ENCODE measurements around the gene POU2F1. TPM values are rescaled to one million over a fixed set of nuclear protein-coding genes. Genes with fewer than 3 reads are reported as not detected.

The POU2F1 gene
- total and polyA plus RNA-seq, 2 donors (not counting 3 experiments of a cell fraction or from before 2014, with no cell fraction given), result 6.0 to 12.9 TPM

GRCh38 chr1:167263344-167263743, 42.7 kb downstream of the POU2F1 start:
- ChIA-PET POLR2A (no interaction called here), CTCF (interaction anchor here (1.0 to 1.6 kb wide), 6 partner anchors 10 to 353 kb away, joined by 3 to 7 read pairs (median 3); partner anchors contain the start of gene POU2F1)
- no peak for TF ChIP-seq MYC (IDR thresholded peaks at IDR 0.05; ENCODE audit: low read depth, low read length)
- no peak for TF ChIP-seq EZH2 (IDR thresholded peaks at IDR 0.05; ENCODE audit: borderline replicate concordance, low read depth, low read length, severe bottlenecking)
- no peak for TF ChIP-seq GATA2 (IDR thresholded peaks at IDR 0.05; ENCODE audit: insufficient read depth, insufficient read length, low read depth, low read length)
- TF ChIP-seq POLR2A (IDR thresholded peaks at IDR 0.05; ENCODE audit: low read depth, low read length), result no peak
- TF ChIP-seq, protein P1, sequence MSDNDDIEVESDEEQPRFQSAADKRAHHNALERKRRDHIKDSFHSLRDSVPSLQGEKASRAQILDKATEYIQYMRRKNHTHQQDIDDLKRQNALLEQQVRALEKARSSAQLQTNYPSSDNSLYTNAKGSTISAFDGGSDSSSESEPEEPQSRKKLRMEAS (IDR thresholded peaks at IDR 0.05; ENCODE audit: insufficient read depth, insufficient read length), result no peak
- TF ChIP-seq FOS (IDR thresholded peaks at IDR 0.05; ENCODE audit: borderline replicate concordance, insufficient read depth, low read length), result no peak
- no peak for TF ChIP-seq CTCF (IDR thresholded peaks at IDR 0.05; ENCODE audit: extremely low read depth in 1 of 2, insufficient read depth in 1 of 2, low read depth in 1 of 2, low read length in 2 of 2)
- no peak for TF ChIP-seq POLR2AphosphoS5 (IDR thresholded peaks at IDR 0.05; ENCODE audit: insufficient read depth, low read depth, low read length)
- no peak for TF ChIP-seq JUN (IDR thresholded peaks at IDR 0.05; ENCODE audit: borderline replicate concordance, insufficient read depth, insufficient read length, low read depth)
- Histone ChIP-seq H3K4me2 (ENCODE audit: insufficient read depth, low read length) (no peak overlapping the region), H3K27me3 (ENCODE audit: control insufficient read depth in 2 of 2, insufficient read depth in 2 of 2, low read length in 2 of 2) (no peaks in the 10 kb centered on the region), H3K4me3 (replicated peaks in 1 of 3; ENCODE audit: insufficient read depth in 1 of 3, low read depth in 1 of 3, low read length in 3 of 3) (no peak overlapping the region), H3K9me1 (replicated peaks; ENCODE audit: control insufficient read depth, extremely low read depth, insufficient read depth, low read length) (no peaks in the 10 kb centered on the region), H2AFZ (ENCODE audit: low read depth, low read length) (no peak overlapping the region), H3K9me3 (replicated peaks; ENCODE audit: control insufficient read depth, insufficient read depth, low read length) (no peaks in the 10 kb centered on the region), H3K27ac (ENCODE audit: insufficient read depth, low read depth, low read length) (no peak overlapping the region), H3K4me1 (ENCODE audit: control insufficient read depth, extremely low read depth, insufficient read depth, low read length) (no peaks in the 10 kb centered on the region), H3K36me3 (ENCODE audit: control insufficient read depth in 2 of 2, extremely low read depth in 1 of 2, insufficient read depth in 2 of 2, low read length in 2 of 2) (no peaks in the 10 kb centered on the region), H3K9ac (replicated peaks; ENCODE audit: extremely low read depth, insufficient read depth, low read length) (no peak overlapping the region), H4K20me1 (replicated peaks; ENCODE audit: control insufficient read depth, extremely low read depth, insufficient read depth, low read length) (peaks cover 8% of the 10 kb centered on the region), H3K79me2 (ENCODE audit: control insufficient read depth, insufficient read depth, low read length) (peaks cover 22% of the 10 kb centered on the region)
- no peak for FAIRE-seq
- no TSS peak for BruUV-seq (replicated peaks)
- DNase-seq (ENCODE audit: low read depth, low spot score), result no peak
- intact Hi-C loops (cut with micrococcal nuclease) (no loop called here), dilution Hi-C loops (cut with MboI; ENCODE audit: extremely low pct_ligation_motif_present, low sequenced_read_pairs) (no loop called here)
